ENCODE data around the gene ULBP2. TPM values are rescaled to one million over a fixed set of nuclear protein-coding genes. Genes with fewer than 3 reads are reported as not detected.

ULBP2 gene
- total RNA-seq, 1 experiment from 2014 or later = 0.13 TPM

DNA sequence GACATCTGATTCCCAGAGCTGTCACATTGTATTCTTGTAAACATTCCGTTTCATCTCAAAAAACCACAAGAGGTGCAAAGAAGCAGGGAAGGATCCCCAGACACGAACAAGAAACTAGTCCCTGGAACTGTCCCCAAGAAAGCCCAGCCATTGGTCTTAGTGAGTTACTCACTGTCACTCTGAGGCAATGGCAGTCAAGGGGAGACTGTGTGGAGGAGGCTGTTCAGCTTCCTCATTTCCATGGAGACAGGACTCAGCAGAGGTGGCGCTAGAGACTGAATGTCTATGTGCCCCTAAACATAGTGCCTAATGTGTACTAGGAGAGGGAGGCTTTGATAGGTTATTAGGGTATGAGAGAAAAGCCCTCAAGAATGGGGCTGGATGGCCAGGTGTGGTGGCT is 33.0 kb downstream of the ULBP2 start:
- Mint-ChIP-seq H3K9me3 (no peaks in the 10 kb centered on the region), H3K27me3 (ENCODE audit: low read depth) (peaks cover 96% of the 10 kb centered on the region)

GRCh38 chr6:149975400-149975799 is 33.6 kb downstream of the ULBP2 start:
- no peaks in the 10 kb centered on the region for H3K9me3 Mint-ChIP-seq
- POLR2A ChIA-PET = no interaction called here
- ATAC-seq (no peak), DNase-seq (ENCODE audit: low spot score) (no peak)
- no peaks in the 10 kb centered on the region for H3K4me1 Mint-ChIP-seq
- no peak overlapping the region for H3K27ac Mint-ChIP-seq
- TF ChIP-seq ZNF512 (CRISPR knock-in tag; IDR thresholded peaks at IDR 0.05; ENCODE audit: borderline replicate concordance) = peak; percentile 66; the same call in 1 of the 2 replicates
- TF ChIP-seq HMGA2 (CRISPR knock-in tag; IDR thresholded peaks at IDR 0.05) = no peak
- peaks cover 96% of the 10 kb centered on the region for H3K27me3 Mint-ChIP-seq (ENCODE audit: low read depth)
- no peak overlapping the region for H3K4me3 Mint-ChIP-seq
- CTCF ChIA-PET = no interaction called here
- no peaks in the 10 kb centered on the region for H3K36me3 Mint-ChIP-seq

More for the DNA sequence above, 33.0 kb downstream of the ULBP2 start:
- Mint-ChIP-seq H3K4me3 (no peak overlapping the region), H3K4me1 (no peaks in the 10 kb centered on the region), H3K27ac (no peak overlapping the region), H3K36me3 (no peaks in the 10 kb centered on the region)
- ChIA-PET CTCF (interaction anchor here (0.6 kb wide), 1 partner anchor 106 kb away, joined by 5 read pairs; no protein-coding TSS in a partner anchor), POLR2A (no interaction called here)
- no peak for TF ChIP-seq ZNF138 (CRISPR knock-in tag; conservative IDR thresholded peaks at IDR 0.05)
- TF ChIP-seq NR3C1 (CRISPR knock-in tag; conservative IDR thresholded peaks at IDR 0.05; ENCODE audit: low read depth) = no peak
- no peak for TF ChIP-seq FOXP4 (CRISPR knock-in tag; IDR thresholded peaks at IDR 0.05)
- TF ChIP-seq, protein P1, sequence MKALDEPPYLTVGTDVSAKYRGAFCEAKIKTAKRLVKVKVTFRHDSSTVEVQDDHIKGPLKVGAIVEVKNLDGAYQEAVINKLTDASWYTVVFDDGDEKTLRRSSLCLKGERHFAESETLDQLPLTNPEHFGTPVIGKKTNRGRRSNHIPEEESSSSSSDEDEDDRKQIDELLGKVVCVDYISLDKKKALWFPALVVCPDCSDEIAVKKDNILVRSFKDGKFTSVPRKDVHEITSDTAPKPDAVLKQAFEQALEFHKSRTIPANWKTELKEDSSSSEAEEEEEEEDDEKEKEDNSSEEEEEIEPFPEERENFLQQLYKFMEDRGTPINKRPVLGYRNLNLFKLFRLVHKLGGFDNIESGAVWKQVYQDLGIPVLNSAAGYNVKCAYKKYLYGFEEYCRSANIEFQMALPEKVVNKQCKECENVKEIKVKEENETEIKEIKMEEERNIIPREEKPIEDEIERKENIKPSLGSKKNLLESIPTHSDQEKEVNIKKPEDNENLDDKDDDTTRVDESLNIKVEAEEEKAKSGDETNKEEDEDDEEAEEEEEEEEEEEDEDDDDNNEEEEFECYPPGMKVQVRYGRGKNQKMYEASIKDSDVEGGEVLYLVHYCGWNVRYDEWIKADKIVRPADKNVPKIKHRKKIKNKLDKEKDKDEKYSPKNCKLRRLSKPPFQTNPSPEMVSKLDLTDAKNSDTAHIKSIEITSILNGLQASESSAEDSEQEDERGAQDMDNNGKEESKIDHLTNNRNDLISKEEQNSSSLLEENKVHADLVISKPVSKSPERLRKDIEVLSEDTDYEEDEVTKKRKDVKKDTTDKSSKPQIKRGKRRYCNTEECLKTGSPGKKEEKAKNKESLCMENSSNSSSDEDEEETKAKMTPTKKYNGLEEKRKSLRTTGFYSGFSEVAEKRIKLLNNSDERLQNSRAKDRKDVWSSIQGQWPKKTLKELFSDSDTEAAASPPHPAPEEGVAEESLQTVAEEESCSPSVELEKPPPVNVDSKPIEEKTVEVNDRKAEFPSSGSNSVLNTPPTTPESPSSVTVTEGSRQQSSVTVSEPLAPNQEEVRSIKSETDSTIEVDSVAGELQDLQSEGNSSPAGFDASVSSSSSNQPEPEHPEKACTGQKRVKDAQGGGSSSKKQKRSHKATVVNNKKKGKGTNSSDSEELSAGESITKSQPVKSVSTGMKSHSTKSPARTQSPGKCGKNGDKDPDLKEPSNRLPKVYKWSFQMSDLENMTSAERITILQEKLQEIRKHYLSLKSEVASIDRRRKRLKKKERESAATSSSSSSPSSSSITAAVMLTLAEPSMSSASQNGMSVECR (CRISPR knock-in tag; IDR thresholded peaks at IDR 0.05; ENCODE audit: borderline replicate concordance) = no peak
- TF ChIP-seq ZNF425 (CRISPR knock-in tag; conservative IDR thresholded peaks at IDR 0.05) = no peak
- TF ChIP-seq NFE2L1 (CRISPR knock-in tag; IDR thresholded peaks at IDR 0.05) = no peak
- DNase-seq (ENCODE audit: low spot score) (no peak), ATAC-seq (peak; percentile 66)

DNA sequence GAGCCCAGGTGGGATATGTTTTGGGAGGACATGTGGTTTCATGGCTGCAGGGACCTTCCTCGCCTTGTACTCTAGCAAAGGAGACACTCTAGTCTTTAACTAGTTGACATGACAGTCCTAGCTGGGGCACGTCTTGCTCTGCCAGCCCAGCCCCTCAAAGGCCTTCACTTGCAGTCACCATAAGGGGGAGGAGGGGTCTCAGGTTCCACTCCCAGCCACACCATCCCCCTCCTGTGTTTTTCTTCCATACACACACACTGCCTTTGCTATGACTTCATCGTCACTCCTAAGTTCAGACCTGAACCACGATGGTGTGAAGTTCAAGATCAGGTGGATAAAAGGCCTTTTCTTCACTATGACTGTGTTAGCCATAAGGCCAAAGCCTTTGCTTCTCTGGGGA is 35.4 kb downstream of the ULBP2 start:
- Mint-ChIP-seq H3K9me3 (no peaks in the 10 kb centered on the region), H3K27ac (no peak overlapping the region), H3K4me3 (no peak overlapping the region), H3K36me3 (no peaks in the 10 kb centered on the region), H3K4me1 (no peaks in the 10 kb centered on the region), H3K27me3 (ENCODE audit: low read depth) (peaks cover 97% of the 10 kb centered on the region)
- POLR2A ChIA-PET = no interaction called here
- CTCF ChIA-PET = no interaction called here
- TF ChIP-seq, protein P2, sequence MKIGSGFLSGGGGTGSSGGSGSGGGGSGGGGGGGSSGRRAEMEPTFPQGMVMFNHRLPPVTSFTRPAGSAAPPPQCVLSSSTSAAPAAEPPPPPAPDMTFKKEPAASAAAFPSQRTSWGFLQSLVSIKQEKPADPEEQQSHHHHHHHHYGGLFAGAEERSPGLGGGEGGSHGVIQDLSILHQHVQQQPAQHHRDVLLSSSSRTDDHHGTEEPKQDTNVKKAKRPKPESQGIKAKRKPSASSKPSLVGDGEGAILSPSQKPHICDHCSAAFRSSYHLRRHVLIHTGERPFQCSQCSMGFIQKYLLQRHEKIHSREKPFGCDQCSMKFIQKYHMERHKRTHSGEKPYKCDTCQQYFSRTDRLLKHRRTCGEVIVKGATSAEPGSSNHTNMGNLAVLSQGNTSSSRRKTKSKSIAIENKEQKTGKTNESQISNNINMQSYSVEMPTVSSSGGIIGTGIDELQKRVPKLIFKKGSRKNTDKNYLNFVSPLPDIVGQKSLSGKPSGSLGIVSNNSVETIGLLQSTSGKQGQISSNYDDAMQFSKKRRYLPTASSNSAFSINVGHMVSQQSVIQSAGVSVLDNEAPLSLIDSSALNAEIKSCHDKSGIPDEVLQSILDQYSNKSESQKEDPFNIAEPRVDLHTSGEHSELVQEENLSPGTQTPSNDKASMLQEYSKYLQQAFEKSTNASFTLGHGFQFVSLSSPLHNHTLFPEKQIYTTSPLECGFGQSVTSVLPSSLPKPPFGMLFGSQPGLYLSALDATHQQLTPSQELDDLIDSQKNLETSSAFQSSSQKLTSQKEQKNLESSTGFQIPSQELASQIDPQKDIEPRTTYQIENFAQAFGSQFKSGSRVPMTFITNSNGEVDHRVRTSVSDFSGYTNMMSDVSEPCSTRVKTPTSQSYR (CRISPR knock-in tag; IDR thresholded peaks at IDR 0.05) = no peak
- no peak for TF ChIP-seq ZNF317 (CRISPR knock-in tag; IDR thresholded peaks at IDR 0.05; ENCODE audit: borderline replicate concordance, low read depth)
- no peak for TF ChIP-seq HMGXB4 (CRISPR knock-in tag; IDR thresholded peaks at IDR 0.05)
- ATAC-seq = no peak
- no peak for DNase-seq (ENCODE audit: low spot score)

All from WTC11 (cell line).